NOMO-1 treated with DMSO at 0.1 percent for 48 hours (cell line): ENCODE results near the gene PIGZ.
A peak's percentile ranks its signal among the peaks of the same experiment; 100 is the strongest.

Source experiments
- DNase-seq: peaks from one replicate; lab custom pipeline; 2025; ENCODE audit not compliant: unreplicated experiment; lab: John Stamatoyannopoulos, UW

PIGZ gene

DNA sequence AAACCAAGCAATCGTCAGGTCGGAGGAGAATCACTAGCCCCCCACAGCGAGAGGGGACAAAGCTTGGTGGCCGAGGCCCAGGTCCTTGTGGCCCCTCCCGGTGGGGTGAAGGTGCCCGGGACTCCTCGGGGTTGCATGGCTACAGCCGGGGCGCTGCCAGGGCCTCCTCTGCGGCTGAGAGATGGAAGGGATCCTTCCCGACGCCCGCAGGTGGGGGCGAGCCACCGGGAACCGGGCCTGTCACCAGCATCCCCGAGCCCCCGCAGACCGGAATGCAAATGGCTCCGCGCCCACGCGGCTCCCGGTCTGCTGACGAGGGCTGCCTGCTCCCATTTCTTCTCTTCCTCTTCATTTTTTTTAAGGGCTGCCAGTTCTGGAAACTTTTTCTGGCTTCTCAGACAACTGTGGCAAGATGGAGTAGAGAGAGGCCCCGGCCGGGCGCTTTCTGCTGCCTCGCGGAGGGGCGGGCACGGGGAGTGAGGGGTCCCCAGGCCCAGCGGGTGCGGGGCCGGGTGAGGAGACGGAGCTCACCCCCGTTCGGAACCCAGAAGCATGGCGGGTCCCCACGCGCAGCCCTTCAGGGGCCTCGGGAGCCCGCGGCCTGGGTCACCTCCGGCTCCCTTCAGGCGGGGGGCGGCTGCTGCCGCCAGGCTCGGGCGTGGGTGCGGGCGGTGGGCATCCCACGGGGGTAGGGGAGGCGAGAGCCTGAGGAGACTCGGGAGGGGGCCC is 33.5 kb upstream of the PIGZ start:
- DNase-seq = peak; percentile 9

DNA sequence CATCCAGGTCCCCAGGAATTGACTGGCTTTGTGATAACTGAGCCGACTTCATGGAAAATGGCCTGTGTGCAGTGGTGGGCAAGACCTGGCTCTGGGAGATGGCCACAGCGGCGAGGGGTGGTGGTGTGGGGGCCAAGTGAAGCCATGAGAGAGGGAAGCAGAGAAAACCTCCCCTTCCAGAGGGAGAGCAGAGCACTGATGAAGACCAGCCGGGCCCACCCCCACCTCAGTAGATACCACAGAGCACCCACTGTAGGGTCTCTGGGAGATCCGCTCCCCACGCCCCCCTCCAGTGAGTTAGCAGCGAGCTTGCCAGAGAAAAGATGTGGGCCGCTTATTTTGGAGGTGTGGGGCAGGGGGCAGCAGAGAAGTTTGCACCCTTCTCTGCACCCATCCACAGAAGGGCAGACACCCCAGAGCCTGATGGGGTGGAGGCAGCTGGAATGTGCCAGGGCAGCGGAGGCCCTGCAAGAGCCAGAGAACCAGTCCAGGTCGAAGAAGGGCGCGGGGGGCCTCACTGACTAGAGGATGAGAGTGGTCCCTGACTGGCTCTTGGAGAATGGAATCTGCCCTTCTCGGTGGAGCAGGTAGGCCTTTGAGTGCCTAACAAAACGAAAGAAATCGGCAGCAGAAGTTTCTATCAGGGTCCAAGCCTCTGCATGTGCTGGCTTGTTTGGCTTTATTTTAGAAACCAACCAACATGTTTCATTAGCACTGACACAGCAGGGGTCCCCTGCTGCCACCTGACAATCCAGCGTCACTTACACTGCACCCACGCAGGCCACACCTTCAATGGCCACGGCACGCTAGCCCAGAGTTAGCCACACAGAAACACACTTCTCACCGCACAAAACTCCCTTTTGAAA is 32.7 kb upstream of the PIGZ start:
- DNase-seq = peak; percentile 13

DNA sequence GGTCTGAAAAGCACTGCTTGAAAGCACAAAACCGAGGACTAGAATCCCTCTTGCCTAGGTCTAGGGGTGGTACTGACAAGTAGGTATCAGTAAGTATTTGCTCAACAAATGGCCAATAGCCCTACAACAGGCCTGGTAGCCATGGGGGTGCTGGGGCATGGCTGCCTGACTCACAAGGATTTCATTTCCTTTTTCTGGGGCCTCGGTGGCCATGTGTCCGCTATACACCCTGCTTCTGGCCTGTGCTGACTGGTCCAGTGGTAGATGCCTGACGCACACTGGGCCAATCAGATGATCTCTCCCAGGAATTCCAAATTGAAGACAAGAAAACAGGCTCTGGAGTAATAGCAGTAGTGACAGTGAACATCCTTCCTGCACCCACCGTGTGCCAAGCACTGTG is 31.6 kb upstream of the PIGZ start:
- DNase-seq = peak; percentile 34

DNA sequence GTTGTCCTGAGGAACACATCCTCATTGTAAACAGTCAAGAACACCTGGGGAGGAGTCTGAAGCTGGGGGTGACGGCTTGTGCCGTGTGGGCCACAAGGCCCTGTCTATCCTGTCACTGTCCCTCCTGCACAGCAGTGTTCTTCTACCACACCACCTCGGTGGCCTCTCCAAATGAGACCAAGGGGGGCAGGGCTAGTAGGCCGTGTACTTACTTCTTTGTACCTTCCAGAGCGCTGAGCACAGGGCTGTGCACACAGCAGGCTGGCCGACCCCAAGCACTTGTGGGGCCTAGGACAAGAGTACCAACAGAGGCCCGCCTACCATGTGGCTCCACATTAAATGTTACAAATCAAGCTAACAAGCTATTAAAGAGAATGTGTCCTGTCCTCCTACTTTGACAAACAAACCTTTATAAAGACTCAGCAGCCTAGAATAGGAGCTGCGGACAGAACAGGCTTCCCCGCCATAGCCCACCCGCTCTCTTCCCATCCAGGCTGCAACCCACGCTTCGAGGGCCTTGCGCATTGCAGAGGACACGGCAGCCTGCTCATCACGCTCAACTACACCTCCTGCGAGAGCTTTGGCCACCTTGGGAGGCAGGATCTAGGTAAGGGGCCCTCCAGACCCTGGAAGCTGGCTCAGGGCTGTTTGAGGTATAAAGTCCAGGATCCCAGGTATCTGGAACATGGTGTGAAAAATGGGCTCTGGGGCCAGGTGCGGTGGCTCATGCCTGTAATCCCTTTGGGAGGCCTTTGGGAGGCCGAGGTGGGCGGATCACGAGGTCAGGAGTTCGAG is 30.5 kb upstream of the PIGZ start:
- DNase-seq = no peak

DNA sequence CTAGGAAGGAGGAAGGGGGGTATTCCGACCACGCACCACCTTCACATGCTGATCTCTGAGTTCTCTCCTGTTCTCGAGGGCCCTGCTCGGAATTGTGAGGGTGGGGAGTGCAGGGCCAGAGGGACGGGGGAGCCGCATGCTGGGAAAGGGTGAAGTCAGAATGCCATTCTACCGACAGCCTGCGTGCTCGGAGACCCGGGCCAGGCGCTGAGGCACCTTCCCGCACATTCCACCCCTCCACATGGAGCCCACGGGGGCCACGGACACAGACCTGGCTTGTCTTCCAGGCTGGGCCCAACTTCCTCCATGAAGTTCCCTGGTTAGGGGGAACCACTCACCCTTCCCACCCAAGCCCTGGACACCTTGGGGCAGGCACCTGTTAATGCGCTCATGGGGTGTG is 28.7 kb upstream of the PIGZ start:
- no peak for DNase-seq

DNA sequence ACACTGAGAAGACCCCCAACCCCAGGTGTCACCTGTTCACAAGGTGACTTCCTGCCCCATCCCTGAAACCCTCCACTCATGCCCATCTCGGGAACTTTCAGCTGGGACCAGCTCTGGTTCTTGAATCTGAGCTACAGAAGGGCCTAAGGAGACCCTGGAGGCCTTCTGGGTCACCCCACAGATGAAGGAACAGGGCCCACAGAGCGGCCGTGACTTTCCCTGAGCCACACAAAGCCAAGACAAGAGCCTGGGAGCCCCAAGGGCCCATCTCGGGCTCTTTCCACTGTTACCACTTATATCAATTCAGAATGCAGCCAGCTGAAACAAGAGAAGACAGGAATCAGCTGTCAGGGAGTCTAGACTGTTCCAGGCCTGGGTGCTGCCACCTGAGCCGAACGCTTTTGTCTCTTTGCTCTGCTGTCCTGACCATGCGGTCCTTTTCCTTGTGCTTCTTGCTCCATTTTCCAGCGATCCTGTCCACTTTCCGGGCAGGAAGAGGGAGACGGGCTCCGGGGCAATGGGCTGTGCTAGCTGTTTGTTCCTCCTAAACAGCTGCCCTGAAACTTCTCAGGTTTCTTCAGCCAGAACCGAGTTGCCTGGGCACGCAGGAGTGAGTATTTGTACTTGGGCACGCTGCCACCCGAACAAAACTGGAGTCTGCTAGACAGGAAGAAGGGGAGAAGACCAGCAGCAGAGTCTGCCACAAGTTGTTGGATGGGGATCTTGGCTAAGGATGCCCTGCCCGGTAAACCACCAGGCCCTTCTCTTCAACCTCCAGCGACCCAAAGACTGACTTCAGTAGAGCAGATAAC is 28.0 kb upstream of the PIGZ start:
- DNase-seq = no peak

DNA sequence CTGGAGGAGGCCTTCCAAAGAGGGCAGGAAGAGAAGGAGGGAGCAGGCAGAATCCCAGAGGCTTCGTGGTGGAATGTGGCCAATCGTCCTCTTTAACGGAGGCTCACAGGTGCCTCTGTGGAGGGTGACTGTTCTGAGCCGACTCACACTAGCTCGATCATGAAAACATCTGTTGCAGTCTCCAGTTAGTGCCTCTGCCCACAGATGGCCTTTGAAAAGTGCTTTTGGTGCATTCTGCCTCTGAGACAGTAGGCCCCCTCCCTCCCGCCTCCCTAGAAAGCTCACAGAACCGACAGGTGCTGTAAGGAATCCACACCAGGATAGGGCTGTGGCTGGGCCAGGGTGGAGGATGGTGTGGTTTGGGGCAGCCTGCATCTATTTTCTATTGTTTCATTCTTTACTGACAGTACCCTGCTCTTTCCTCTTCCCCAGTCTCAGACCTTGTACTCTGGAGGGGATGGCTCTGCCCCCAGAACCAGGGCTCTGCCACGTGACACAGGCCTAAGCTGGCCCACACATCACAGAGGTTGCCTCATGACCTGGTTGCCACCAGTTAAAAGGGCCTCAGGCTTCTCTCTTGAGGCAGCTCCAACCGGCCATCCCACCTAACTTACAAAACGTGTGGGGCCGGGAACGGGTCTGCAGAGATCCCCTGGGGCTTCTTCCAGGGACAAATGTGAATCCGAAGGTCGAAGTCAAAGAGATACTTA is 27.2 kb upstream of the PIGZ start:
- no peak for DNase-seq

DNA sequence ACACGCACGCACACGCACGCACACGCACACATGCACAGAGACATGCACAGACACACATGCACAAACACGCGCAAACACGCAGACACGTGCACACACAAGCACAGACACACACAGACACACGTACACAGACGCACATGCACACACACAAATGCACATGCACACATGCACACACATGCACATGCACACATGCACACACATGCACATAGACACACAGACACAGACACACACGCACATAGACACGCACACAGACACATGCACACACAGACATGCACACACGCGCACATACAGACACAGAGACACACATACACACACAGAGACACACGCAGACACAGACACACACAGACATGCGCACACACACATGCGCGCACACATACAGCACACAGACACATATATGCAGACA is 26.4 kb upstream of the PIGZ start:
- DNase-seq = no peak

DNA sequence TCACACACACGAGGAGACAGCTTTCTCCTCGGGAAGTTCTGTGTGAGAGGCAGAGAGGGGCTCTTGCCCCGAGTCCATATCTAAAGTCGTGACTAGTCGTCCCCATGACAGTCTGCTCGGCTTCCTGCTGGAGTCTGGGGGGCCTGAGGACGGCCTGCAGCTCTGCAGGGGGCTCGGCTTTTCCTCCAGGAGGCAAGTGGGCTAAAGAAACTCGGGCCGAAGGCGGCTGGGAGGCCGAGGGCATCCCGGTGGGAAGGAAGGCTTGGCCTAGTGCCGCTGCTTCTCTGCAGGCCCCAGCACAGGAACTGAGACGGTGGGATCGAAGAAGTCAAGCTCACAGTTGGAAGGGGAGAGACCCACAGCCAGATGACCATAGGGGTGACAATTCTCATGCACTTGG is 25.4 kb upstream of the PIGZ start:
- no peak for DNase-seq

DNA sequence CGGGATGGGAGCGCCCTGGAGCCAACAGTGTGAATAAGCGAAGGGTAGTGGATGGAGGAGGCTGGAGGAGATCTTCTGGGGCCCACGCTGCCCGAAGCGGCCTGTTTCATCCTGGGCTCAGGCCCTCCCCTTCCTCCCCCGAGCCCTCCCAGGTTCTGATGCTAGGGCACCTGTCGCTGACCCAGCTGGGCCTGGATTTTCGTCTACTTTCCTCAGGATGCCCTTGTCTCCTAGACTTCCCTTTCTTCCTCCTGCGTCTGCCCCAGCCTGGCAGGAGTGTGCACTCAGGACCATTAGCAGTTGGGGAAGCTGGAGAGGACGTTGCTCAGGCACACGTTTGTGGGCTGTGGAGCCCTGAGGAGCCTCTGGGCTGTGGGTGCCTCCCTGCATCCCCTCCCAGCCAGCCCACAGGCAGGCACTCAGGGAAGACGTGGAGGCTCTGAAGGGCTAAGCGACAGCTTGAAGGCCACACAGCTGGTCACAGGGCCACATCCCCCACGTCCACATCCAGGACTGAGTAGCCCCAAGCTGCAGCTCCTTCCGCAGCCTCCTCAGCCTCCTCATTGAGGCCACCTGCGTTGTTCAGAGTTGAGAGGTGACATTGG is 23.9 kb upstream of the PIGZ start:
- DNase-seq = no peak

DNA sequence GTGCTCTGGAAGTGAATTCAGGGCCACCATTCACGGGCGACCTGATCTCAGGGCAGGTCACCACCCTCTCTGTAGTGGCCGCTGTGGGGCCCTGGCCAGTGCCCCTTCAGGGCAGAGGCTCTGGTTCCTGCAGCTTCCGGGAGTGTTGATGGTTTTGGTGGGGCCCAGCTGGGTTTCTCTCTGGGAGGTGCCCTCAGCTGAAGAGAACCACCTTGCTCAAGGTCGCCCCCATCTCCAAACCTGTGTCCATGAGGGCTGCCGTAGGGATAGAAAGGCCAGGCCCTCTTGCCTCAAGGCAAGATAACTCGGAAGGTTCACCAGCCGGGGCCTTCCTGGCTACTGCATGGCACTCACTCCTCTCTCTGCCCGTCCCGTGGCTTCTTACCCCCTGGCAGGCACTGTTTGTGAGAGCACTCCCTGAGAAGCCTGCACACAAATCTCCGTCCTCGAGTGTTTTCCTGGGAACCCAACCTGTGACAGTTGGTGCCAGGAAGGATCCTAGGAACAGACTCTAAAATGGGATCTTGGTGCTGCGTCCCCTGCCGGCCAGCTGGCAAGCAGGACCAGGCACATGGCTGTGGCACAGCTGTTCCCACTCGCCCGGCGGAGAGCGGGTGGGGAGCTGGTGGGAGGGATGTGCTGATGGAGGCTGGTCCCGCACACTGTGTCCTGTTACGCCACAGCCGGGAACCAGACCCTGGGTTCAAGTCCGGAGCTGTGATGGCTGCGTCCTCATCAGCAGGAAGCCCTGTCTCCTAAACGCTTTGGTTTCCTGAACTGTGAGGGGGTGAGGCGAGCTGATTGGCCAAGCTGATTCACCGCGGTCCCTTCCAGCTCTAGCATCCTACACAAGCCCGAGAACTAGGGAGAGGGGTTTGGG is 23.2 kb upstream of the PIGZ start:
- DNase-seq = no peak

DNA sequence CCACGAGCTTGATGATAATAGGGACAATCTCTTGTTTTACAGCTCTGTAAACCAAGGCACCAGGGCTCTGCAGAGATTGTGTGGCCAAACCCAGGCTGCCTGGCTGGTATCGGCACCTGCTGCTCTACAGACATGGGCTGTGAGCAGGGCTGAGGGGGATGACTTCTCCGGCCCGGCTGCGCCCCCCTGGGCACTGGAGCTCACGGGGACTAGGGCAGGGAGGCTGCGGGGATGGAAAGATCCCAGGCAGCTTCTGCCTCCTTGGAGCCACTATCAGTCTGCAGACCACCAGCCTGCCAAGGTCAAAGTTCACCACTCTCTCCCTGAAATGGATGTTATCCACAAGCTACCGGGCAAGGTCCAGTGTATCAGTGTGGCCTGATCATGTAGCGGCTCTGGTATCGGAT is 22.0 kb upstream of the PIGZ start:
- DNase-seq = no peak

DNA sequence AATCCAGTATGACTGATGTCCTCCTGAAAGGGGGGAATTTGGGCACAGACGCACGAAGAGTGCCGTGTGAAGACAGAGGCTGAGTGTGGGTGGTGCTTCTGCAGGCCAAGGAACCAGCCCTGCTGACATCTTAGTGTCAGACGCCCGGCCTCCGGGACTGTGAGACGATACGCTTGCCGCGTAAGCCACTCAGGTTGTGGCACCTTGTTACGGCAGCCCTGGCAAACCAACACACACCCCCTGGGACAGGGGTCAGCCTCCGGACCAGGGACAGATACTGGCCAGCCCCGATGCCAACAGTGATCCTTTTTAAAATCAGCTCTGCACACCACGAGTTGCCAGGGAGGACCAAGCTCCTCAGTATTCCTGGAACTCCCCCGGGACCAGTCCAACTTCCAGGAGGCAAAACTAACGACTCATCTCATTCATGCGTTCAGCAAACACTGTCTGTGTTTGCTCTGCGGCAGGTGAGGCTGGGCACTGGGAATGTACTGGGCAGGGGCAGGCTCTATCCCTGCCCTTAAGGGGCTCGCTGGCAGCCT is 21.2 kb upstream of the PIGZ start:
- no peak for DNase-seq

DNA sequence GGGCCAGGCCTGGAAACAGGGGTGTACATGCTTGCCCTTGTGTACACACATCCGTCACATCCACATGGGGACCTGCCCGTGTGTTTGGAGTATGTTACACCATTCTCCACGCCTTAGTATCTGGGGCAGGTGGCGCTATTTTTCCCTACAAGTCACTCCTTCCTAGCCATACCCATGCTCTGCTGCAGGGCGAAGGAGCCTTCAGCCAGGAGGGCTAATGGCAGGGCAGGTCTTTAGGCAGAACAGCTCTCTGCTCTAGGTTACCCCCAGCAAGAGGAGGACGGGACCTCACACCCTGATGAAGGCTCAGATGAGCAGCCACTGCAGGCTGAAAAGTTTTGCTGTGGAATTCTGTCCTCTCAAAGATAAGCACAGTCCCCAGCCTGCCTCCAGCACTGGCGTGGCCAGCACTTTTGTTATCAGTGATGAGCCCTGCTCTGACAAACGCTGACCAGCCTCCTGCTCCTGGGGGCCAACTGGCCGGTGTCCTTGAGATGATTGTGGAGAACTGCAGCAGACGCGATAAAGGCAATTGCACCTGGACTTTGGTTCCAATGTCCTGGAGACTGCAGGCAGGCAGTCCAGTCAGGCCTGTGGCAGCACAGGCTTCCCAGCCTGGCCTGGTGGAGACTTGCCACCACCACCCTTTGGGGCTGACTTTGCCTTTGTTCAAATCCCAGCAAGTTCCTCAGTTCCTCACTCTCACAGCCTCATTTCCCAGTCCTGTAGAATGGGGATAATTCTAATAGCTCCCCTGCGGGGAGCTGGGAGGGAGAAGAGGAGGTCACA is 19.8 kb upstream of the PIGZ start:
- no peak for DNase-seq

DNA sequence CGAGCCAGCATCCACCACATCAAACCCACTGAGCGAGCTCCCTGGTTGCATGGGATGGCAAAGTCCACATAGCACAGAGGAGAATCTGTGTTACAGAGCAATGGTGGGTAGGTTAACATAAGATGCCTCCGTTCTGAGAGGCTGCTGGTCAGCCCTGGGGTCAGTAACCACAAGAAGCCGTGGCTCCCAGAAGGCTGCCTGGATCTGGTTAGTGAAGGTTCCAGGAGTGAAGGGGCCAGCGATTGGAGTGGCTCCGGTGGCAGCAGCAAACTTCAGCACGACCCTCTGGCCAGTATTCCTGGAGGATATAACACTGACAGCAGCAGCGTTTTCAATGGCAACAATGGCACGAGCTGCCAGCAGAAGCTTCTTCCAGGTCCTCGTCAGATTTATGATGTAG is 18.4 kb upstream of the PIGZ start:
- DNase-seq = no peak

DNA sequence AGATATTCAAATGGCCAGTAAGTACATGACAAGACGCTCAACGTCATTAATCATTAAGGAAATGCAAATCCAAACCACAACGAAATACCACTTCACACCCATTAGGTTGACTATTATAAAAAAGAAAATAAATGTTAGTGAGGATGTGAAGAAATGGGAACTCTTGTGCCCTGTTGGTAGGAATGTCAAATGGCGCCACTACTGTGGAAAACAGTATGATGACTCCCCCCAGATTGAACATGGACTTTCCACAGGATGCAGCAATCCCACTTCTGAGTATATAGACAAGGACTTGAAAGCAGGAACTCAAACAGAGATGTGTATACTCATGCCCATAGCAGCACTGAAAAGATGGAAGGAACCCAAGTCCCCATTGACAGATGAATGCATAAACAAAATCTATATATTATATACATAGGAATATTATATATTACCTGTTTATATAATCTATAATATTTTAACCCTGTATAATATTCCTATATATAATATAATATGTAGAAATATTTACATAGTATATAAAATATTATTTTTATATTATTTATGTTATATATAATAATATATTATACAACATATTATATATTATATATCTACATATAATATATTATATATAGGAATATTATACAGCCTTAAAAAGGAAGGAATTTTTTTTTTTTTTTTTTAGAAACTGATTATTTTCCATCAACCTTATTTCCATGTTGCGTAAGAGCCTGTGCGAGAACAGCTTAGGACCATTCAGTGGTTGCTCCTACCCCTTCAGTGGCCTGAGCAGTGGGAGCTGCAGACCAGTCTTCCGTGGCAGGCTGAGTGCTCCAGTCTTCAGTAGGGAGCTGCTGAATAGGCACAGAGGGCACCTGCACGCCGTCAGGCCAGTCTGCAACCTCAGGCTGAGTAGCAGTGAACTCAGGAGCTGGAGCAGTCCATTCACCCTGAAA is 17.6 kb upstream of the PIGZ start:
- DNase-seq = no peak

DNA sequence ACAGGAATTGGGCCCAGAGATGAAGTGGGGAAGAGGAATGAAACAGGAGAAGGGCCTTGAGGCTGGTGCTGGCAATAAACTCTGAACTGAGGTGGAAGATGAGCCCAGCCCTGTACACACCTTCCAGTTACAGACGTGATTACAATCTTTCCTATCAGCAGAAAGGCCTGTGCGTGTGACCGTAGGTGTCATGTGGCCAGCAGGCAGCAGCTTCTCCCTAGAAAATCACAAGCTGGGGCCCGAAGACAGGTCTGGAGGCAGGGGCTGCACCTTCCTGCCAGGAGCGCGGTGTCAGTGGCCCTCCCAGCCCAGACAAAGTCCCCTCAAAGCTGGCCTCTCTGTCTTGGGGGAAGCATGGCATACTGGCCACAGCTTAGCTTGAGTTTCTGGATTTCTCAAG is 16.7 kb upstream of the PIGZ start:
- DNase-seq = no peak
